ENCODE results near the gene CCAR1.
A peak's percentile ranks its signal among the peaks of the same experiment; 100 is the strongest.
"Not testable (repeated sequence)": the region's sequence is repeated elsewhere in the genome, so short reads cannot be mapped to it uniquely, and the experiment has no call there.

CCAR1 gene

DNA sequence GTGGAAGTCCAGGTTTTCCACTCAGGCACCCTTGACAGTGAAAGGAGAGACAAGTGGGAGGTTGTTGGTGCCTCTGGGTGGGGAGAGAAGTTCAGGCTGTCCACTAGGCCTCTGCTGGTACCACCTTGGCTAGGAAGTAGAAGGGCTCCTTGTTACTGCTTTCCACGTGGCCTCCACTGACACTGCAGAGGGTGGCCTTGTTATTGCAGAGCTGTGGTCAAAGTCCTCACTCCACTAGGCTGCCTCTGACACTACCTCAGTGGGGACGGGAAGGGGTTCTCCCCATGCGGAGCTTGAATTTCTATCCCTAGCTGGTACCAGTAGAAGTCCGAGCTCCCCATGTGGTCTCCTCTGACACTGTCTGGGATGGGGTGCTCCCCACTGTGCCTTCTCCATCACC, 91.4 kb downstream of the CCAR1 start:
- Histone ChIP-seq H3K4me3 (ENCODE audit: low read length) (no peak overlapping the region), H3K9ac (ENCODE audit: low read depth, low read length) (no peak overlapping the region), H3K27me3 (ENCODE audit: insufficient read depth, low read length) (no peaks in the 10 kb centered on the region), H3K4me1 (ENCODE audit: insufficient read depth, low read length) (peaks cover 3% of the 10 kb centered on the region; the same call in 1 of the 2 replicates), H3K36me3 (ENCODE audit: insufficient read depth, low read depth, low read length) (no peaks in the 10 kb centered on the region), H3K27ac (ENCODE audit: low read length) (no peak overlapping the region), H3K9me3 (ENCODE audit: insufficient read depth, low read depth, low read length) (no peaks in the 10 kb centered on the region)

DNA sequence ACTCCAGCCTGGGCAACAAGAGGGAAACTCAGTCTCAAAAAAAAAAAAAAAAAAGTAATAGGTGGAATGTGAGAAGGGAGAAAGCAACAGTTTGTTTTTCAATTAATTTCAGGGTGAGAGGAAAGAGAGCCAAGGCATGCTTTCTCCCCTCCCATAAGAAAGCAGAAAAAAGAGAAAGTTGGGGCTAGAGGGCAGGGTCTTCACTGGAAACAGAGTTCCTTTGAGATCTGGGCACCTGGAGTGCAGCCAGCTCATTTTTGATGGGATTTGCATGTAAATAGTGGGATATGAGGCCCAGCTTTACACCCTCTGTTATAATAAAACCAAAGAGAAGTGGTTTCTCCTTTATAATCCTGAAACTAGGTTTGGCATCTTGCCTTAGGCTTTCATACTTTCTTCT, 92.5 kb downstream of the CCAR1 start:
- no peaks in the 10 kb centered on the region for H3K36me3 ChIP-seq (ENCODE audit: insufficient read depth, low read depth, low read length)
- H3K4me3 ChIP-seq (ENCODE audit: low read length): no peak overlapping the region
- no peaks in the 10 kb centered on the region for H3K27me3 ChIP-seq (ENCODE audit: insufficient read depth, low read length)
- H3K9me3 ChIP-seq (ENCODE audit: insufficient read depth, low read depth, low read length): no peaks in the 10 kb centered on the region
- no peak overlapping the region for H3K9ac ChIP-seq (ENCODE audit: low read depth, low read length)
- peaks cover 3% of the 10 kb centered on the region; the same call in 1 of the 2 replicates for H3K4me1 ChIP-seq (ENCODE audit: insufficient read depth, low read length)
- H3K27ac ChIP-seq (ENCODE audit: low read length): no peak overlapping the region

DNA sequence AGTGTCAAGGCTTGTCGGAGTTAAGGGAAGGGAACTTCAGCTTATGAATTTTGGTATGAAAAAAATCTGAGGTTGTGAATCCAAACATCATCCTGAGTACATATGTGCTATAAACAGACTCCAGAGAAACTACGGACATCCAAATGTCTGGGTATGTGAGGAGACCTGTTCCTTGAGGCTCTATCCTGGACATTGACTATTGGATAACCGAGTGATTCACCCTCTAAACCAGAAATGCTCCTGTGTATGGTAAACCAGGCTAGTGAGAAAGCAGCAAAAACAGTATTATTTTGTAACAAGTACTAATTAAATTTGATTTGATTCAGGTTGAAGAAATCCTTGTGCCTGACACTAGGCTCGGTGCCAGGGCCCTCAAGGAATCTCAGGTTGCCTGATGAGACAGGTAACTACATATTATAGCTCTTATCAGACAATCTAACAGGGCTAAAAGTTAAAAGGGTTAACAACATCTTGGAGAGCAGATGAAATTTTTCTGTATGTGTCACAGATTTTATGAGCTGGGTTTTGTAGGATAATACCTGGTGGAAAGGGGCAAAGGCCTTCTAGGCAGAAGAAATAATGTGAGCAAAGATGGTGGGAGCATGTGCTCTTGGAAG, 95.9 kb downstream of the CCAR1 start:
- Histone ChIP-seq H3K9me3 (ENCODE audit: insufficient read depth, low read depth, low read length) (no peaks in the 10 kb centered on the region), H3K27ac (ENCODE audit: low read length) (no peak overlapping the region), H3K4me1 (ENCODE audit: insufficient read depth, low read length) (peaks cover 3% of the 10 kb centered on the region; the same call in 1 of the 2 replicates), H3K4me3 (ENCODE audit: low read length) (no peak overlapping the region), H3K9ac (ENCODE audit: low read depth, low read length) (no peak overlapping the region), H3K36me3 (ENCODE audit: insufficient read depth, low read depth, low read length) (no peaks in the 10 kb centered on the region), H3K27me3 (ENCODE audit: insufficient read depth, low read length) (no peaks in the 10 kb centered on the region)

DNA sequence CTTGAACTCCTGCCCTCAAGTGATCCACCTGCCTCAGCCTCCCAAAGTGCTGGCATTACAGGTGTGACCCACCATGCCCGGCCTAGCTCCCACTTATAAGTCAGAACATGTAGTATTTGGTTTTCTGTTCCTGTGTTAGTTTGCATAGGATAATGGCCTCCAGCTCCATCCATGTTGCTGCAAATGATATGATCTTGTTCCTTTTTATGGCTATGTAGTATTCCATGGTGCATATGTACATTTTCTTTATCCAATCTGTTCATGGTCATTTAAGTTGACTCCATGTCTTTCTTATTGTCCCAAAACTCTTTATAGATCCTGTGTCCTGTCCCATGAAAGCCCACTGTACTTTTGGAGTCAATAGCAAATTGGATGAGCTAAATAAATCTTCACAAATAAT, 99.3 kb downstream of the CCAR1 start:
- not testable (repeated sequence) for H3K4me3 ChIP-seq (ENCODE audit: low read length)

DNA sequence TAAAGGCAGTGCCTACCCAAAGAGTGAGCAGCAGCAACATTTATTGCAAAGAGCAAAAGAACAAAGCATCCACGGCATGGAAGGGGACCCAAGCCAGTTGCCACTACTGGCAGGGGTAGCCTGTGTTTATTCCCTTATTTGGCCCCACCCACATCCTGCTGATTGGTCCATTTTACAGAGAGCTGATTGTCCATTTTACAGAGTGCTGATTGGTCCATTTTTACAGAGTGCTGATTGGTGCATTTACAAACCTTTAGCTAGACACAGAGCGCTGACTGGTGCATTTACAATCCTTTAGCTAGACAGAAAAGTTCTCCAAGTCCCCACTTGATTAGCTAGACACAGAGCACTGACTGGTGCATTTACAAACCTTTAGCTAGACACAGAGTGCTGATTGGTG, 101.6 kb downstream of the CCAR1 start:
- H3K4me1 ChIP-seq (ENCODE audit: insufficient read depth, low read length); H3K9ac ChIP-seq (ENCODE audit: low read depth, low read length); H3K9me3 ChIP-seq (ENCODE audit: insufficient read depth, low read depth, low read length); H3K4me3 ChIP-seq (ENCODE audit: low read length); H3K36me3 ChIP-seq (ENCODE audit: insufficient read depth, low read depth, low read length); H3K27ac ChIP-seq (ENCODE audit: low read length): not testable (repeated sequence)
- peaks cover 12% of the 10 kb centered on the region; the same call in 1 of the 2 replicates for H3K27me3 ChIP-seq (ENCODE audit: insufficient read depth, low read length)

More for the DNA sequence above, 99.3 kb downstream of the CCAR1 start:
- not testable (repeated sequence) for H3K27ac ChIP-seq (ENCODE audit: low read length); H3K9ac ChIP-seq (ENCODE audit: low read depth, low read length); H3K9me3 ChIP-seq (ENCODE audit: insufficient read depth, low read depth, low read length); H3K36me3 ChIP-seq (ENCODE audit: insufficient read depth, low read depth, low read length); H3K27me3 ChIP-seq (ENCODE audit: insufficient read depth, low read length); H3K4me1 ChIP-seq (ENCODE audit: insufficient read depth, low read length)

DNA sequence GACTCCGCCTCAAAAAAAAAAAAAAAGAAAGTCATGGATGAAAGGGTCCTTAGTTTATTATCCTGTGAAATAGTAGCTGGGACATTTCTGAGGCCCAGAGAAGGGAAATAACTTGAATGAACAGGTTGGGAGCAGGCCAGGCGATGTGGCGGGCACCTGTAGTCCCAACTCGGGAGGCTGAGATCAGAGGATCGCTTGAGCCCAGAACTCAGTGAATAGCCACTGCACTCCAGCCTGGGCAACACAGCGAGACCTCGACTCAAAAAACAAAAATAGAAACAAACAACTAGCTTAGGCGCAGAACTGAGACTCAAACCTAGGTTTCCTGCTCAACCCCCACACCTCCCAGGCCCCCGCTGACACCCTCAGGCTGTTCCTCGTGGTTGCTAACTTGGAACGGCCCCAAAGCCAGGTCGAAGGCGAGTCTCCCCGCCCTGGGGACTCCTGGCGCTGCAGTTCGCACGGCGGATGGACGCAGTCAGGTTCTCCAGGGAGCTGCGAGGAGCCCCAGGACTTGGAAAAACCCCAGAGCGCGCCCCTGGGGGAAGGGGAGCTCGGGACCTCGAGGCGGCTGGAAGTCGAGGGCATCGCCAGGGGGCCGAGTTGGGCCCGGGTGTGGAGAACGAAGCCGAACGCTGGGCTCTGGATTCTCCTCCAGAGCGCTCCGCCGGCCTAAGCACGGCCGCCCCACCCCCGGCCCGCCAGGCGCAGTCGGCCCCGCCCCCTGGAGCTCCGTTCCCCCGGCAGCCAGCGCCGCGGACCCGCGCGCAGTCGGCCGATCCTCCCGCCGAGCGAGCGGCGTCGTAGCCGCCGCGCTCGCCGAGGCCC, 105.9 kb downstream of the CCAR1 start, which contains the start of gene STOX1:
TSS of gene STOX1 (plus strand) at position 768 of the 828 bp plus-strand sequence. CDS start 93 bp downstream, outside the sequence.
- H3K9ac ChIP-seq (ENCODE audit: low read depth, low read length): peak within 1 kb of the TSS; percentile 69

DNA sequence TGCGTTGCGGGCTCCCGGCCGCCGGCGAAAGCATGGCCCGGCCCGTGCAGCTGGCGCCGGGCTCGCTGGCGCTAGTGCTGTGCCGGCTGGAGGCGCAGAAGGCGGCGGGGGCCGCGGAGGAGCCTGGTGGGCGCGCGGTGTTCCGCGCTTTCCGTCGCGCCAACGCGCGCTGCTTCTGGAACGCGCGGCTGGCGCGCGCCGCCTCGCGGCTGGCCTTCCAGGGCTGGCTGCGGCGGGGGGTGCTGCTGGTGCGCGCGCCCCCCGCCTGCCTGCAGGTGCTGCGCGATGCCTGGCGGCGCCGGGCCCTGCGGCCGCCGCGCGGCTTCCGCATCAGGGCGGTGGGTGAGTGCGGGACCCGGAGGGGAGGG, 106.5 kb downstream of the CCAR1 start:
- H3K36me3 ChIP-seq (ENCODE audit: insufficient read depth, low read depth, low read length); H3K9me3 ChIP-seq (ENCODE audit: insufficient read depth, low read depth, low read length); H3K27ac ChIP-seq (ENCODE audit: low read length); H3K4me1 ChIP-seq (ENCODE audit: insufficient read depth, low read length); H3K9ac ChIP-seq (ENCODE audit: low read depth, low read length): not testable (repeated sequence)
- H3K4me3 ChIP-seq (ENCODE audit: low read length): peak overlapping the region; percentile 82; the same call in 1 of the 2 replicates
- H3K27me3 ChIP-seq (ENCODE audit: insufficient read depth, low read length): peaks cover 28% of the 10 kb centered on the region

More for the DNA sequence above, 105.9 kb downstream of the CCAR1 start, which contains the start of gene STOX1:
- H3K27ac ChIP-seq (ENCODE audit: low read length): no peak within 1 kb of the TSS
- H3K4me3 ChIP-seq (ENCODE audit: low read length): peak within 1 kb of the TSS; percentile 82
- H3K4me1 ChIP-seq (ENCODE audit: insufficient read depth, low read length): 0 out of 2 replicates have a peak, but pooled peaks cover 2% of the 10 kb centered on the region
- no peaks in the 10 kb centered on the region for H3K9me3 ChIP-seq (ENCODE audit: insufficient read depth, low read depth, low read length)
- H3K36me3 ChIP-seq (ENCODE audit: insufficient read depth, low read depth, low read length): no peaks in the 10 kb centered on the region
- peaks cover 28% of the 10 kb centered on the region for H3K27me3 ChIP-seq (ENCODE audit: insufficient read depth, low read length)

DNA sequence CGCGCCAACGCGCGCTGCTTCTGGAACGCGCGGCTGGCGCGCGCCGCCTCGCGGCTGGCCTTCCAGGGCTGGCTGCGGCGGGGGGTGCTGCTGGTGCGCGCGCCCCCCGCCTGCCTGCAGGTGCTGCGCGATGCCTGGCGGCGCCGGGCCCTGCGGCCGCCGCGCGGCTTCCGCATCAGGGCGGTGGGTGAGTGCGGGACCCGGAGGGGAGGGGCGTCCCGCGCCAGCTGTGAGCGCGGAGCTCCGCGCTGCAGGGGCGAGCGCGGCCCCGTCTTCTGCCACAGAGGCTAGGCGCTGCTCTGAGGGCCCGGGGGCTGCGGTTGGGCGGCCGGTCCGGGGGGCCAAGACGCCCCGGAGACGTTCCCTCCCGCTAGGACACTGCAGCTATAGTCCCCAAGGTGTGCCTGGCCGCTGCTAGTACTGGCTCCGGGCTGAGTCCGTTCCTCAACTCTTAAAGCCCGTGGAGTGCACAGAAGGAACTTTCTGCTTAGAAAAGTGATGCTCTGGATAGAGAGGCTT, 107.1 kb downstream of the CCAR1 start:
- Histone ChIP-seq H3K4me3 (ENCODE audit: low read length) (peak overlapping the region; percentile 67), H3K27me3 (ENCODE audit: insufficient read depth, low read length) (peaks cover 28% of the 10 kb centered on the region)
- not testable (repeated sequence) for H3K9ac ChIP-seq (ENCODE audit: low read depth, low read length); H3K4me1 ChIP-seq (ENCODE audit: insufficient read depth, low read length); H3K36me3 ChIP-seq (ENCODE audit: insufficient read depth, low read depth, low read length); H3K27ac ChIP-seq (ENCODE audit: low read length); H3K9me3 ChIP-seq (ENCODE audit: insufficient read depth, low read depth, low read length)

DNA sequence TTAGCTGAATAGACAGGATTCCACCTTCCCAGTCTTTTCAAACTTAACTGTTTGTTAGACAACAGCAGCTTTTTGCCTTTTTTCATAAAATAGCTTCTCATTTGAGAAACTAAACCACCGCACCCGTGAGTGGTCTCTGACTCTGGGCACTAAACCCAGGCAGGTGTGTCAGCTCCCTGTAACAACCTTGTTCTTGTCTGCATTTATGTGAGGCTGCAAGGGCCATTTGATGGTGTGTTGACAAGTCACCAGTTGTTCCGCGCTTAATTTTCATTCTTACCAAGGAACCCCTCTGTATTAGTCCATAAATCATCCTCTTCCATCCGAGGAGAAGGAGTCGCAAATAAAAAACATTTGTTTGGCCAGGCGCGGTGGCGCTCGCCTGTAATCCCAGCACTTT, 107.8 kb downstream of the CCAR1 start:
- Histone ChIP-seq H3K9ac (ENCODE audit: low read depth, low read length) (no peak overlapping the region), H3K27me3 (ENCODE audit: insufficient read depth, low read length) (peaks cover 28% of the 10 kb centered on the region), H3K4me1 (ENCODE audit: insufficient read depth, low read length) (0 out of 2 replicates have a peak, but pooled peaks cover 2% of the 10 kb centered on the region), H3K4me3 (ENCODE audit: low read length) (peak overlapping the region; percentile 67; the same call in 1 of the 2 replicates), H3K36me3 (ENCODE audit: insufficient read depth, low read depth, low read length) (no peaks in the 10 kb centered on the region), H3K27ac (ENCODE audit: low read length) (no peak overlapping the region), H3K9me3 (ENCODE audit: insufficient read depth, low read depth, low read length) (no peaks in the 10 kb centered on the region)

DNA sequence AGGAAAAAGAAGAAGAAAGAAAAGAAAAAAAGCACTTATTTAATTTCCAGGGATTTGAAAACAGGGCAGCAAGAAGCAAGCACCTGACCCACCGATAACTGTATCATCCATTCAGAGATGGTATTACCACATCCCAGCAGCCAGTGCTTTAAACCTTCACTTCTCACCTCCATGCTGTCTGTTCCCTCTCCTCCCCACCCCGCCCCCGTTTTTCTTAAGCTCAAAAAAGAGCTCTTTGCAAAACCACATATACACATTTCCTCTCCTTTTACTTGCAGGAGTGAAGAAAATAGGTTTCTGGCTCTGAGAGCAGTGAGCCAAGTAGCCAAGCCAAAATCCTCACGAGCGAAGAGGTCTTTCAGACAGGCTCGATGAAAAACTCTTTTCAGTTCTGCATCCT, 108.5 kb downstream of the CCAR1 start:
- Histone ChIP-seq H3K4me1 (ENCODE audit: insufficient read depth, low read length) (0 out of 2 replicates have a peak, but pooled peaks cover 2% of the 10 kb centered on the region), H3K36me3 (ENCODE audit: insufficient read depth, low read depth, low read length) (no peaks in the 10 kb centered on the region), H3K9me3 (ENCODE audit: insufficient read depth, low read depth, low read length) (no peaks in the 10 kb centered on the region), H3K27ac (ENCODE audit: low read length) (no peak overlapping the region), H3K9ac (ENCODE audit: low read depth, low read length) (no peak overlapping the region), H3K27me3 (ENCODE audit: insufficient read depth, low read length) (peaks cover 28% of the 10 kb centered on the region), H3K4me3 (ENCODE audit: low read length) (no peak overlapping the region)

DNA sequence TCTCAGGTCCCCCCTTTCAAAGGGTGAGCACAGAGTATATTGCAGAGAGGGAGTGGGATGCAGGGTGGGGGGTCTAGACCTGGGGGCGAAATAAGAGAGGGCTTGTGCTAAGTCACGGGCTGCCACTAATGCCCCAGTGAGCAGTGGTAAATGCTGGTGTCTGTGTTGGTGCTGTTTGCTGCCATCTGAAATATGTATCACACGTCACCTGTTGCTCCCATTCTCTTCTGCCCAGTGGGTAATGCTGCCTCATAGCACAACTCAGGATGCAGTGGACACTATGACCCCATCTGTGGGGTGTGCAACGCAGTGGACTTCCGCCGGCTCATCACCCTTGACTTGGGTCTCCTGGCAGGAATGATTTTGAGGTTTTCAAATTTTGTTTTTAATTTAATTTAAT, 108.9 kb downstream of the CCAR1 start:
- Histone ChIP-seq H3K36me3 (ENCODE audit: insufficient read depth, low read depth, low read length) (no peaks in the 10 kb centered on the region), H3K27me3 (ENCODE audit: insufficient read depth, low read length) (peaks cover 28% of the 10 kb centered on the region), H3K27ac (ENCODE audit: low read length) (no peak overlapping the region), H3K9me3 (ENCODE audit: insufficient read depth, low read depth, low read length) (no peaks in the 10 kb centered on the region), H3K4me1 (ENCODE audit: insufficient read depth, low read length) (0 out of 2 replicates have a peak, but pooled peaks cover 2% of the 10 kb centered on the region), H3K9ac (ENCODE audit: low read depth, low read length) (no peak overlapping the region), H3K4me3 (ENCODE audit: low read length) (no peak overlapping the region)

Measured in iPS-20b (cell line).